Measurements from ENCODE around the gene NAT8L. TPM values are rescaled to one million over a fixed set of nuclear protein-coding genes. Genes with fewer than 3 reads are reported as not detected.

NAT8L gene
- total RNA-seq, 1 donor, result under 0.01 TPM

DNA sequence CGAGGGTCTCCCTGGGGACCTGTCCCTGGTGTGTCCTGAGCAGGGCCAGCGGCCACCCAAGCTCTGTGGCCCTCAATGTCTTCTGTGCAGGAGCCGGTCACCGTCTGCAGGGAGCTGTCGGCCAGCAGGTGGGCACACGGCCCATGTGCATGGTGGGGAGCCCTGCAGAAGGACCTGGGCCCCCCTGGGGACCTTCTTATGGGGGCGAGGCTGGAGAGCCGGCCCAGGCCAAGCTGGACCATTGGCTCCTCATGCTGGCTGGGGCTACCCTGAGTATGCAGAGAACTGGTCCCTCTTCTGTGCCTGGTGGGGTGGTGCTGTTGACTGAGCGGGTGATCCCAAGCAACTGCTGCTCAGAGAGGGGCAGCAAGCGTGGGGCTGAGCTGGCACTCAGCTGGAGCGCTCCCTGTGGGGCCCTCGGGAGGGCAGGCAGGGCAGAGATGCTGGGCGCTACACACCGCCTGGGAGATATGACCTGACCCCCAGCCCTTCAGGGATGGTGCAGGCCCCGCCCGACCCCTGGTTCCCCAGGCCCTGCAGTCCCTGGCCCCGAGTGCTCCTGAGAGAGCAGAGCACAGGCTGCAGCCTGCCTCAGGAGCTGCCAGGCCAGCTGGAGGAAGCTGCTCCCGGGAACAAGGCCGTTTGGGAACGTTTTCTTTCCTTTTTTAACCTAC, 14.8 kb downstream of the NAT8L start:
- Histone ChIP-seq H3K4me1 (ENCODE audit: insufficient read depth, low read length) (no peaks in the 10 kb centered on the region), H3K36me3 (ENCODE audit: insufficient read depth, low read length) (no peaks in the 10 kb centered on the region), H3K4me2 (ENCODE audit: insufficient read depth, low read length) (no peak overlapping the region), H3K79me2 (ENCODE audit: insufficient read depth, low read length) (no peaks in the 10 kb centered on the region), H3K27ac (ENCODE audit: low read depth, low read length) (no peak overlapping the region), H2AFZ (ENCODE audit: low read length) (no peak overlapping the region), H3K4me3 (ENCODE audit: insufficient read depth, low read length) (no peak overlapping the region), H4K20me1 (ENCODE audit: insufficient read depth, low read length) (no peaks in the 10 kb centered on the region), H3K9me3 (ENCODE audit: low read depth, low read length) (no peaks in the 10 kb centered on the region), H3K27me3 (ENCODE audit: insufficient read depth, low read length) (no peaks in the 10 kb centered on the region)
- peak; percentile 71 for DNase-seq (ENCODE audit: insufficient read length, low spot score, missing footprints)
- TF ChIP-seq, protein P1, sequence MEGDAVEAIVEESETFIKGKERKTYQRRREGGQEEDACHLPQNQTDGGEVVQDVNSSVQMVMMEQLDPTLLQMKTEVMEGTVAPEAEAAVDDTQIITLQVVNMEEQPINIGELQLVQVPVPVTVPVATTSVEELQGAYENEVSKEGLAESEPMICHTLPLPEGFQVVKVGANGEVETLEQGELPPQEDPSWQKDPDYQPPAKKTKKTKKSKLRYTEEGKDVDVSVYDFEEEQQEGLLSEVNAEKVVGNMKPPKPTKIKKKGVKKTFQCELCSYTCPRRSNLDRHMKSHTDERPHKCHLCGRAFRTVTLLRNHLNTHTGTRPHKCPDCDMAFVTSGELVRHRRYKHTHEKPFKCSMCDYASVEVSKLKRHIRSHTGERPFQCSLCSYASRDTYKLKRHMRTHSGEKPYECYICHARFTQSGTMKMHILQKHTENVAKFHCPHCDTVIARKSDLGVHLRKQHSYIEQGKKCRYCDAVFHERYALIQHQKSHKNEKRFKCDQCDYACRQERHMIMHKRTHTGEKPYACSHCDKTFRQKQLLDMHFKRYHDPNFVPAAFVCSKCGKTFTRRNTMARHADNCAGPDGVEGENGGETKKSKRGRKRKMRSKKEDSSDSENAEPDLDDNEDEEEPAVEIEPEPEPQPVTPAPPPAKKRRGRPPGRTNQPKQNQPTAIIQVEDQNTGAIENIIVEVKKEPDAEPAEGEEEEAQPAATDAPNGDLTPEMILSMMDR (IDR thresholded peaks at IDR 0.05; ENCODE audit: extremely low read depth, low read depth, low read length), result no peak

DNA sequence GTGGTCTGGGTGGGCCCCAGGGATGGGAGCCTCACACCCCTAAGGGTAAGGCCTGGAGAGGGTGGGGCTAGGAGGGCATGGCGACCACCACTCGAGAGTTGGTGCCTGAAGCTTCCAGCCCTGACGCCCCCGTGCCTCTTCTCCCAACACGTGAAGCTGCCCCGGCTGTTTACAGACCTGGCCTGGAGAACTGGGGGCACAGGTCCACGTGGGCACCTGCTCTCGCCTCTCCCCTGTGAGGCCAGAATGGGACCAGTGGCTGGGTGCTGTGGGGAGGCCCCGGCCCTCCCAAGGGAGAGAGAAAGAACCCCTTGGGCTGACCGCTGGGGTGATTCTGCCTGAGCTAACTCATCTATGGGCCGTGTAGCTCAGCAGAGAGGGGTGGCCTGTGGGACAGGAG, 15.5 kb downstream of the NAT8L start:
- H3K4me1 ChIP-seq (ENCODE audit: insufficient read depth, low read length), result no peaks in the 10 kb centered on the region
- H3K4me2 ChIP-seq (ENCODE audit: insufficient read depth, low read length), result no peak overlapping the region
- H2AFZ ChIP-seq (ENCODE audit: low read length), result no peak overlapping the region
- H3K36me3 ChIP-seq (ENCODE audit: insufficient read depth, low read length), result no peaks in the 10 kb centered on the region
- no peak overlapping the region for H3K4me3 ChIP-seq (ENCODE audit: insufficient read depth, low read length)
- no peaks in the 10 kb centered on the region for H3K79me2 ChIP-seq (ENCODE audit: insufficient read depth, low read length)
- no peaks in the 10 kb centered on the region for H3K9me3 ChIP-seq (ENCODE audit: low read depth, low read length)
- no peak overlapping the region for H3K27ac ChIP-seq (ENCODE audit: low read depth, low read length)
- no peaks in the 10 kb centered on the region for H4K20me1 ChIP-seq (ENCODE audit: insufficient read depth, low read length)
- TF ChIP-seq, protein P1 (IDR thresholded peaks at IDR 0.05; ENCODE audit: extremely low read depth, low read depth, low read length), result no peak
- no peaks in the 10 kb centered on the region for H3K27me3 ChIP-seq (ENCODE audit: insufficient read depth, low read length)
- no peak for DNase-seq (ENCODE audit: insufficient read length, low spot score, missing footprints)

DNA sequence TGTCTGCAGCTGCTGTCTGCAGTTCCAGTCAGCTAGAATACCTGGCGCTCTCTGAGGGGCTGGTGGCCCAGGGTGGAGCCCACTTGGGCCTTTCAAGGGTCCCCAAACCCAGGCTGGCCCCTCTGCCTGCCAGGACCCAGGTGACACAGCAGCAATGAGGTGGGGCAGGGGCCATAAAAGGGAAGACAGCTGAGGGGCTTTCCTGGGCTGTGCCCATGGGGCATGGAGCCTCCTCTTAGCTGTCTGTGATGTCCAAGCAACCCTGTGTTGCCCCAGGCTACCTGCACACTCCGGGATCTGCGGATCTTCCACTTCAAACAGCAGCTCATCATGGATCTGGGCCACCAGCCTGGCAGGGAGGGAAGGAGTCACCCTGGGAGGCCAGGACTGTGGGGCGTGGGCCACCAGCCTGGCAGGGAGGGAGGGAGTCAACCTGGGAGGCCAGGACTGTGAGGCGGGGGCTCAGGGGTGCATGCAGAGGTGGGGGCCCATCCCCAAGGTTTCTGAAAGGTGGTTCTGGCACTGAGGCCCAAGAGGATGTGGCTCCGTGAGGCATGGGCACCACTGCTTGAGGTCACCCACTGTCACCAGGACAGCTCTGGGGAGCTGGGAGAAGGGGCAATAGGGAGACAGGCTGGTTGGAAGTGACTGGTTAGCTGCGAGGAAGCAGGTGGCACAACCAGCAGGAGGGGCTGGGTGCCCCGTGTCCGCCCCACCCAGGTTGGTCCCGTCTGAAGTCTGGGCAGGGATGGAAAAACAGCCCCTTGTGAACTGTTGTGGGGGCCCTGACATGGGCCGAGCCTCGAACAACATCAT, 16.3 kb downstream of the NAT8L start:
- H3K9me3 ChIP-seq (ENCODE audit: low read depth, low read length), result no peaks in the 10 kb centered on the region
- H3K4me3 ChIP-seq (ENCODE audit: insufficient read depth, low read length), result no peak overlapping the region
- no peaks in the 10 kb centered on the region for H3K27me3 ChIP-seq (ENCODE audit: insufficient read depth, low read length)
- DNase-seq (ENCODE audit: insufficient read length, low spot score, missing footprints), result peak; percentile 81
- H3K4me2 ChIP-seq (ENCODE audit: insufficient read depth, low read length), result no peak overlapping the region
- H4K20me1 ChIP-seq (ENCODE audit: insufficient read depth, low read length), result no peaks in the 10 kb centered on the region
- TF ChIP-seq, protein P1 (IDR thresholded peaks at IDR 0.05; ENCODE audit: extremely low read depth, low read depth, low read length), result no peak
- H2AFZ ChIP-seq (ENCODE audit: low read length), result no peak overlapping the region
- H3K79me2 ChIP-seq (ENCODE audit: insufficient read depth, low read length), result no peaks in the 10 kb centered on the region
- no peaks in the 10 kb centered on the region for H3K36me3 ChIP-seq (ENCODE audit: insufficient read depth, low read length)
- H3K4me1 ChIP-seq (ENCODE audit: insufficient read depth, low read length), result no peaks in the 10 kb centered on the region
- H3K27ac ChIP-seq (ENCODE audit: low read depth, low read length), result no peak overlapping the region
